OCI-LY1 (cell line): ENCODE measurements around the gene BMPER.

Experiments
- CTCF ChIP-seq: fragments of 200-600 bp; sonication (generic), shearing (Covaris generic); IDR thresholded peaks from 2 replicates; pipeline ENCODE4 v1.5.1; 2017; ENCODE audit warnings: mild to moderate bottlenecking, antibody characterized with exemption, low read length, moderate library complexity, mixed read lengths
- EZH2 ChIP-seq: fragments of 200-600 bp; sonication (generic), shearing (Covaris generic); IDR thresholded peaks from 2 replicates; pipeline ENCODE4 v1.8.0; 2017; ENCODE audit warnings: borderline replicate concordance, mixed run types, mild to moderate bottlenecking, antibody characterized with exemption, low read length, moderate library complexity, mixed read lengths

- TF ChIP-seq CTCF, result no peak
- TF ChIP-seq EZH2, result no peak
Measured at GRCh38 chr7:34057136-34057535, 151.8 kb downstream of the BMPER start.
